CD4-positive, alpha-beta T cell treated with Interleukin-4 for 1 hour (primary cell): Measurements from ENCODE around the gene PSD4.

Experiments
- DNase-seq, 2 donors: peaks; one replicate each; pipeline ENCODE4 v3.0.0-alpha.2; 2020 to 2022

Gene PSD4

DNA sequence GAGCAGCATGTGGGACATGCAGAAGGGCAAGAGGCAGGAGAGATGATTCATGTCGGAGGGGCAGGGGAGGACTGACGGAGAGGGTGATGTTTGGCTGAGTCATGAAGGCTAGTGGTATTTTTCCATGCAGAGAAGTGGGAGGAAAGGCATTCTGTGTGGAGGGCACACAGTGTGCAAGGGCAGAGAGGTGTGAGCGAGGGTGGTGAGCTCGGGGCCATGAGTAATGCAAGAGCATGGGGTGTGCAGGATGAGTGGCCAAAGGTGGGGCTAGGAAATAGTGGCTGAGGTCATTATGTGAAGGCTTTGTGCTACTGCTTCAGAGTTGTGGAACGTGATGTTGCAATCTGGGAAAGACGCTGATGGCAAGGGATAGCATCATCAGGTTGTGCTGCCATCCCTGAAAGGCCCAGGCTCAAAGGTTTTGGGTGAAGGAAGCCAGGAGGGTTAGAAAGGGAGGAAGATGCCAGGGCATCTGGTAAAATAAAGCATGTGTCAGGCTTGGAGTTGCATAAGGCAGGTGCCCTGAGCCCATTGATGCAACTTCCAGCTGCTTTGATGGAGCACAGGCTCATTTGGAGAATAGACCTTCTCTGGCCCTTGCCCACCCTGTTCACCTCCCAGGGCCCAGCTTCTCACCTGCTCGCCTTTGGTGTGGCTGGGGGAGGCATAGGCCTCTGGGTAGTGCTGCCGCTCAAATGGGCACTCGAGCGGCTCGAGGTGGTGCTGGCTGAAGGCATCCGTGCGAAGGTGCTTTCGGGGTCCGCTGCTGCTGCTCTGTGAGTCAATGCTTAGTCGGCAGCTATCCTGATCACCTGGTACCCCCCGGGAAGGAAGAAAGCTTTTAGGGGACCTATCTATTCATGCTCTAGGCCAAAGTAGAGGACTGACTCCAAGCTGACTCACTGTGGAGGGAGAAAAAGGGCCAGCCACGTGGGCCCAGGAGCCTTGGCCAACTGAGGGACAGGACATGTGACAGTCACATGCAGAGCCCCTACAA lies 67.4 kb downstream of the PSD4 start:
- DNase-seq: peak in 1 of 2 donors; percentile 48

GRCh38 chr2:113242327-113242726 lies 68.6 kb downstream of the PSD4 start:
- DNase-seq: no peak

- no peak for DNase-seq
Measured at GRCh38 chr2:113245276-113245711, 71.5 kb downstream of the PSD4 start.

DNA sequence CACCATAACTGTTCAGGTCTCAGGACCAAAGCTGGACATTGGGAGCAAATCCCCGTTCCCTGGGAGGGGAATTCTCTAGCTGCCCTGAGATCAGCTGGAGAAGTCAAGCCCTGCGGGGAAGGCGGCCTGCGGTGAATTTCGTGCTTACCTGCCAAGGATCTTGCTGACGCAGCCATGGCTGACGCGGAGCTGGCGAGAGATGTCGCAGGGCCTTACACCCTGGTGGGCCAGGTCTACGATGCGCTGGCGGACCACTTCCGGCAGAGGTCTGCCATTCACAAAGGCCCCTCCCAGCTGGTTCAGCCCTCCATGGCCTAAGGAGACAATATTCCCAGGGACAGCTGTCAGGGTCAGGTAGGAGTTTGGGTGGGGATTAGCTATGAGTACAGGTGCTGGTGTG lies 72.8 kb downstream of the PSD4 start:
- DNase-seq: no peak

DNA sequence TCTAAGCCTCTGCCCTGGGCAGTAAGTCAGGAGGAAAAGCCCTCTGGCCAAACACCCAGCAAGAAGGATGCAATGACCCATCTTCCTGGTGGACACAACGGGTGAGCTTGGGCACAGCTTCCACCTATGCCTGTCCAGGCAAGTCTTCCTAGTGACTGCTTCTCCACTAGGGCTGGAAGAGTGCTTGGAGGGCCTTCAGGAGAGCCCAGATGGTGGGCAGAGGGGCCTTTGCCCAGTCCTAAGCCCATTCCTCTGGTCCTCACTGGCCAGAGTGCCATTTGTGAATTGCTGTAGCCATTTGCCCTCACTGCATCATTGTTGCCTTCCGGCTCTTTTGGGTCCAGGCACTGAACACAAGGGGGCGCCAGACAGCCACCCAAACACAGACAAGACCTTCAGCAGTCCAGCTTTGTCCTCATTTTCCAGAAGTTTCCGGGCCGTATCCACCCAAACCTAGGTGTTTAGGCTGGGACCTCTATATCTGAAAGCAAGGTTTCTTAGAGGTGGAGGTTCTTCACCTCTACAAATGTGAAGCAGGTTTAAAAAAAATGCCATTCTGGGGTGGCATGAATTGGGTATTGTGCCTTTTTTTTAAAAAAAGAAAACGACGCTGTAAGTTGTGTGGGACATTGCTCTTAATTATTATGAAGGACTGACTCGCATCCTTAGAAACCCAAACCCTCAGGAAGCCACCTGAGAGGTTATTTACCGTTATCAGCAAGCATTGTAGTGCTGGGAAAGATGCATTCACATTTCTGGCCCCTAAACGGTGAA lies 75.4 kb downstream of the PSD4 start:
- peak; percentile 79 to 81 for DNase-seq

- DNase-seq: peak in 1 of 2 donors; percentile 38
Measured at GRCh38 chr2:113251118-113251517, 77.3 kb downstream of the PSD4 start.

- no peak for DNase-seq
Measured at GRCh38 chr2:113252047-113252590, 78.3 kb downstream of the PSD4 start.

- no peak for DNase-seq
Measured at GRCh38 chr2:113253453-113253852, 79.7 kb downstream of the PSD4 start.

- no peak for DNase-seq
Measured at GRCh38 chr2:113255140-113256070, 81.6 kb downstream of the PSD4 start.

GRCh38 chr2:113257516-113258264 lies 83.9 kb downstream of the PSD4 start:
- DNase-seq: no peak

- DNase-seq: no peak
Measured at GRCh38 chr2:113258471-113259147, 84.8 kb downstream of the PSD4 start.
